ENCODE measurements around the gene IL17RB. TPM values are rescaled to one million over a fixed set of nuclear protein-coding genes. Genes with fewer than 3 reads are reported as not detected.

The IL17RB gene
- total RNA-seq, 1 experiment from 2014 or later: 9.8 TPM

DNA sequence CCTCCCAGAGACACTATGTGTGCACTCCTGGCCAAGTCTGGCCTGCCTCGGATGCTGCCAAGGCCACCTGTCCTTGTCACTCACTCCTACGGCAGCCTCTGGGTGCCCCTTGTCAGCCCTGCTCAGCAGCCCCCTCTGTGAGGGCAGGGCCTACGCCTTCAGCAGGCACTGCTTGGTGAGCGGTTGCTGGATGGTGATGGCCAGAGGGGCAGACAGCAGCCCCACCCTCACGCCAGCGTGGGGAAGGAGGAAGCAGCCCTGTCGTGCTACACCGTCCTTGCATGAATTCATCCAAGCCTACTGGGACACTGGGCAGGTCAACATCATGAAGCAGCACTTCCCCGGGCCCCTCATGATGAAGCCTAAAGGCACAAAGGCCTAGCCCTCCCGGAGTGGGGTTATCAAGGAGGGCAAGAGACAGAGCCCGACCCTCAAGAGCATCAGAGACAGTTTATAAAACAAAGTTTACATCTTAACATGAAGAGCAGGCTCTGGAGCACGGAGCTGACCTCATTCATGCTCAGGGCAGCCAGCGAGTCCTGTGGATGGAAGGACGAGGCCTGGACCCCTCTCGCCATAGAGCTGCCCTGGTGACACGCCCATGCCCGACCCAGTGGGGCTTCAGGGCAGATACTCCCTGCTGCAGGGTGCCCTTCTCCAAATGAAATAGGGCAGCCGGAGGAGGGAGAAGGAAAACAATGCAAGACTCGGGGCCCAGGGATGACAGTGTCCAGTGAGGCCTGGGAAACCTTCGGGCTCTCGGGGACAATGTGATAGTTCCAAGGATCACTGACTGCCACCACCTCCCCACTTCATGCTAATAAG is 25.4 kb upstream of the IL17RB start:
- Histone ChIP-seq H3K79me1 (ENCODE audit: insufficient read depth, low read depth, low read length, poor library complexity, severe bottlenecking) (no peaks in the 10 kb centered on the region), H3K27ac (ENCODE audit: insufficient read length, low read depth, low read length) (no peak overlapping the region), H3K56ac (ENCODE audit: insufficient read length, low read depth, low read length) (no peak overlapping the region), H2BK20ac (ENCODE audit: low read depth, low read length, poor library complexity, severe bottlenecking) (no peak overlapping the region), H3K4ac (ENCODE audit: low read depth, low read length) (no peak overlapping the region), H3K4me1 (ENCODE audit: insufficient read depth, low read length) (no peaks in the 10 kb centered on the region), H3T11ph (ENCODE audit: low read length) (no peak overlapping the region), H2BK120ac (ENCODE audit: low read depth, low read length, poor library complexity, severe bottlenecking) (no peak overlapping the region), H3K14ac (ENCODE audit: insufficient read depth, low read length) (no peak overlapping the region), H2BK12ac (ENCODE audit: insufficient read length, low read depth, low read length) (no peak overlapping the region), H3K79me2 (ENCODE audit: insufficient read depth, low read length) (no peaks in the 10 kb centered on the region), H3K23me2 (ENCODE audit: insufficient read length, low read depth, low read length, poor library complexity, severe bottlenecking) (no peaks in the 10 kb centered on the region), H3K9me3 (ENCODE audit: control insufficient read depth, low read depth, low read length) (no peaks in the 10 kb centered on the region), H4K20me1 (ENCODE audit: control insufficient read depth, insufficient read depth, insufficient read length) (no peaks in the 10 kb centered on the region), H3K4me2 (ENCODE audit: insufficient read depth, insufficient read length, low read length) (no peak overlapping the region), H2BK5ac (ENCODE audit: insufficient read length, low read length) (no peak overlapping the region), H4K5ac (ENCODE audit: insufficient read length, low read depth, low read length) (no peak overlapping the region), H3K27me3 (ENCODE audit: insufficient read depth, low read length) (no peaks in the 10 kb centered on the region), H3K9ac (ENCODE audit: extremely low read depth, insufficient read length, low read length) (no peak overlapping the region), H2BK15ac (ENCODE audit: low read depth, low read length) (no peak overlapping the region), H3K23ac (ENCODE audit: insufficient read length, low read depth, low read length) (no peak overlapping the region), H2AFZ (ENCODE audit: low read length) (no peak overlapping the region), H4K91ac (ENCODE audit: insufficient read length, low read depth, low read length) (no peak overlapping the region), H3K18ac (ENCODE audit: insufficient read length, low read depth, low read length) (no peak overlapping the region), H2AK5ac (ENCODE audit: insufficient read length, low read length) (no peak overlapping the region), H4K8ac (replicated peaks; ENCODE audit: insufficient read length, low read depth, low read length) (no peak overlapping the region)
- Mint-ChIP-seq H3K9me3 (no peaks in the 10 kb centered on the region), H3K27ac (no peak overlapping the region; a peak in 1 of 7 replicates), H3K4me1 (peaks cover 0 to 10% of the 10 kb centered on the region in 2 experiments; a peak in 2 of 4 replicates), H3K27me3 (ENCODE audit: low read depth) (no peaks in the 10 kb centered on the region), H3K36me3 (ENCODE audit: insufficient read depth in 1 of 3, low read depth in 3 of 3) (peaks cover 0 to 25% (median 18%) of the 10 kb centered on the region in 3 experiments; a peak in 6 of 7 replicates), H3K4me3 (no peak overlapping the region)
- TF ChIP-seq, protein P1, sequence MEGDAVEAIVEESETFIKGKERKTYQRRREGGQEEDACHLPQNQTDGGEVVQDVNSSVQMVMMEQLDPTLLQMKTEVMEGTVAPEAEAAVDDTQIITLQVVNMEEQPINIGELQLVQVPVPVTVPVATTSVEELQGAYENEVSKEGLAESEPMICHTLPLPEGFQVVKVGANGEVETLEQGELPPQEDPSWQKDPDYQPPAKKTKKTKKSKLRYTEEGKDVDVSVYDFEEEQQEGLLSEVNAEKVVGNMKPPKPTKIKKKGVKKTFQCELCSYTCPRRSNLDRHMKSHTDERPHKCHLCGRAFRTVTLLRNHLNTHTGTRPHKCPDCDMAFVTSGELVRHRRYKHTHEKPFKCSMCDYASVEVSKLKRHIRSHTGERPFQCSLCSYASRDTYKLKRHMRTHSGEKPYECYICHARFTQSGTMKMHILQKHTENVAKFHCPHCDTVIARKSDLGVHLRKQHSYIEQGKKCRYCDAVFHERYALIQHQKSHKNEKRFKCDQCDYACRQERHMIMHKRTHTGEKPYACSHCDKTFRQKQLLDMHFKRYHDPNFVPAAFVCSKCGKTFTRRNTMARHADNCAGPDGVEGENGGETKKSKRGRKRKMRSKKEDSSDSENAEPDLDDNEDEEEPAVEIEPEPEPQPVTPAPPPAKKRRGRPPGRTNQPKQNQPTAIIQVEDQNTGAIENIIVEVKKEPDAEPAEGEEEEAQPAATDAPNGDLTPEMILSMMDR (conservative IDR thresholded peaks at IDR 0.05): no peak
- DNase-seq: no peak
- WGBS (ENCODE audit: extremely low coverage, insufficient read length, low lambda C conversion rate): no CpG with 5 or more reads among the region's 21 CpGs

Measured in H9 (cell line).